ENCODE results near the gene MRGPRF.

The MRGPRF gene

GRCh38 chr11:69050592-69051380, 37.7 kb upstream of the MRGPRF start:
- in situ Hi-C loops (cut with HindIII; ENCODE audit: low sequenced_read_pairs): no loop called here
- TF ChIP-seq CTCF (IDR thresholded peaks at IDR 0.05; ENCODE audit: low read depth, low read length): no peak
- DNase-seq (ENCODE audit: low read depth, low spot score): no peak
- no peak overlapping the region for H3K4me3 ChIP-seq (ENCODE audit: low read depth, low read length)

DNA sequence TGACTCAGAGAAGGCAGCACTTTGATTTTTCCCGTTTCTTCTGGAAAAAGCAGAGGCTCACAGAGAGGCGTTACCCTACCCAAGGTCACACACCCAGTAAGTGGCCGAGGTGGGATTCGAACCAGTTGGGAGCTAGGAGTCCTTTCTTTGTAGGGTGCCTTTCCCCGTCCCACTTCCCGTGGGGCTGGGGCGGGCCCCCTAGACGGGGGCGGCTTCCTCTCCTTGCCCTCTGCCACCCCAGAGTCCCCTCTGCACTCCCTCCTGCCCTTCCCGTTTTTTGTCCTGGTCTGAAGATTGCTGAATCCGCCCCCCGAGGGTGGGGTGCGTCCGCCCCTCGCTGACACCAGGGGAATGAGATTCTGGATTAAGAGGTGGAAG, 36.4 kb upstream of the MRGPRF start:
- no peak for TF ChIP-seq CTCF (IDR thresholded peaks at IDR 0.05; ENCODE audit: low read depth, low read length)
- in situ Hi-C loops (cut with HindIII; ENCODE audit: low sequenced_read_pairs): no loop called here
- DNase-seq (ENCODE audit: low read depth, low spot score): no peak
- peak overlapping the region; percentile 76 for H3K4me3 ChIP-seq (ENCODE audit: low read depth, low read length)

DNA sequence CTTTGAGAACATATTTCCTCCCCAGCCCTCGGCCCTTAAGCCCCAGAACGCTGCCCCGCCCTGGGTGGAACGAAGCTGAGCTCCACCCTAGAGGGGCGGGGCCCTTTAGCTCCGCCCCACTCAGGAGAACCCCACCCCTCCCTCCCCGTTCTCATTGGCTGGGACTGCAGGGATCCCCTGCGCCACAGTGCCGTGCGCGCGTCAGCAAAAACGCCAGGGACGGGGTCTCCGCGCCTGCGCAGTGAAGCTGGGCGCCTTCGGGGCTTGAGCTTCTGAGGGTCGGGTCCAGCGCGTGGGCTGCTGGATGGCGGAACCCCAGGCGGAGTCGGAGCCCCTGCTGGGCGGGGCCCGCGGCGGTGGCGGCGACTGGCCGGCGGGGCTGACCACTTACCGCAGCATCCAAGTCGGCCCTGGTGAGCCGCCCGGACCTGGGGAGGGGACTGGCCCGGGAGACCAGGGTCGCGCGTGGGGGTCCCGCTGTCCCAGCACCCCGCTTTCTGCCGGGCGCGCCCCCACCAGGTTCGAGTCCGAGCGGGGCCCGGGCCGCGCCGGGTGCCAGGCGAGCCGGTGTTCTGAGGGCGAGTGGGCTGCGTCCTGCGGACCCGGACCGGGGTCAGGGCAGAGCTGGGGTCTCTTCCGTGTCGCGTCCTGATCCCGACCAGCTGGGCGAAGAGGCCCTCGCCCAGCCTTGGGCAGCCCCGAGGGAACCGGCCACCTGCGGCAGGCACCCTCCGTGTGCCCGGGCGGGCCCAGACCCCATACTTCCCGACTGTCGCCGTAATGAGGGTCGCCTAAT, 35.8 kb upstream of the MRGPRF start, which contains the start of gene TPCN2:
TSS of gene TPCN2 (plus strand) at position 239 of the 796 bp plus-strand sequence. CDS start at position 305, 66 bp downstream.
- in situ Hi-C loops (cut with HindIII; ENCODE audit: low sequenced_read_pairs): no loop called here
- no peak for TF ChIP-seq CTCF (IDR thresholded peaks at IDR 0.05; ENCODE audit: low read depth, low read length)
- peak within 1 kb of the TSS; percentile 76 for H3K4me3 ChIP-seq (ENCODE audit: low read depth, low read length)
- DNase-seq (ENCODE audit: low read depth, low spot score): peak; percentile 98

DNA sequence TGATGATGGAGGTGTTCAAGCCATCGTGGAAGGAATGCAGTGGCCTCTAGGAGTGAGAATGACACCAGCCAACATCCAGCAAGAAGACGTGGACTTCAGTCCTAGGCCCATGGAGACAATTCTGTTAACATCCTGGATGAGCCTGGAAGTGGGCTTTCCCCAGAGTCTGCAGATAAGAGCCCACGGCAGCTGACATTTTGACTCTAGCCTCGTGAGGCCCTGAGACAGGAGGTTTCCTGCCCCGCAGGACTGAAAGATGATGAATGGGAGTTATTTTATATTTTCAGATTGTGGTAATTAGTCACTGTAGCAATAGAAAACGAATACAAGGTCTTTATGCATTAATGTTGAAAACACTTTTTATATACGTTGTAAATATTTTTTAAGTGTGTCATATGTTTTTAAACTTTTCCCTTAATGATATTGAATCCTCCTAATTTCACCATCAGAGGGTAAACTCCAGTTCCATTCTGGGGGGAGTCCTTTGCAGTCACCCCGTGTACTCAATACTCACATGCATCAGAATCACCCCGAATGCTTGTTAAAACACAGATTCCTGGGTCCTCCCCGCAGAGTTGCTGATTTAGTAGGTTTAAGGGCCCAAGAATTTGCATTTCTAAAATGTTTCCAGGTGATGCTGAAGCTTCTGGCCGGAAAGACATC, 35.1 kb upstream of the MRGPRF start:
- TF ChIP-seq CTCF (IDR thresholded peaks at IDR 0.05; ENCODE audit: low read depth, low read length): no peak
- in situ Hi-C loops (cut with HindIII; ENCODE audit: low sequenced_read_pairs): no loop called here
- peak; percentile 9 for DNase-seq (ENCODE audit: low read depth, low spot score)
- H3K4me3 ChIP-seq (ENCODE audit: low read depth, low read length): peak overlapping the region; percentile 76

DNA sequence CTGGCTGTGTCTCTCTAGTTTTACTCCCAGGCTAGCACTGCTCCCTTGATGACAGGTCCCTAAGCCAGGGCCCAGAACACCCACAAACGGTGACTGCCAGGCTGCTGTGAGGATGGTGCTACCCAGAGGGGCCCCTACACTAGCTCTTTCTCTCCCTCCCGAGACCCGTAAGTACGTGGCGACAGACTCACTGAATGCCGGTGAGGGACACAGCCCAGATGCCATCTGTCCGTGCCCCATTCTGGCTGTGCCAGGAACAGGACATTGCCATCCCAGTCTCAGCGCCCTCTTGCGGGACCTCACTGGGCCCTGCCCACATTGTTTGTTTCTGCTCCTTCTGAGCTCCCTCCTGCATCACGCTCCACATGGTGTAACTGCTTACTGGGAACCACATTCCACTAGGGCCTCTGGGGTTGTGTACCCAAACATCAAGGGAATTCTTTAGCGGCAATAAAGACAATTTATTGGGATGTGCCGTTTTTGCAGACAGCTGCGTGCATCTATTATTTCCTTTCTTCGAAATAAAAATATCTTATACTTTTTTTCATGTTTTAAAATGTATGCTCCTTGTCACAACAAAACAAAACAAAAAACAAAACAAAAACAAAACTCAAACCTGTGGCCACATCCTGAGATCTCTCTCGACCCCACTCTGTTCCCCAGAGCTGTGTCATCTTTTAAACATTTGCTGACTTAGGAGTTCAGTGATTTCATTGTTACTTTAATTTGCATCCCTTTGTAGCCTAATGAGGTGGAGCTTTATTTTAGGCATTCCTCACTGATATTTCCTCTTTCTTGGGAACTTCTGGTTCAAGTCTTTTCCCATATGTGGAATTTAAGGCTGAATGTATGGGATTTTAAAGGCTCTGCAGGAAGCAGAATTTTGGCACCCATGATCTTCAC, 31.3 kb upstream of the MRGPRF start:
- TF ChIP-seq CTCF (IDR thresholded peaks at IDR 0.05; ENCODE audit: low read depth, low read length): peak; percentile 81
- DNase-seq (ENCODE audit: low read depth, low spot score): peak; percentile 77
- in situ Hi-C loops (cut with HindIII; ENCODE audit: low sequenced_read_pairs): no loop called here
- H3K4me3 ChIP-seq (ENCODE audit: low read depth, low read length): no peak overlapping the region

Measured in astrocyte of the spinal cord (primary cell).